NCI-H1105 treated with DMSO at 0.1 percent for 48 hours (cell line): Measurements from ENCODE around the gene ME3.
A peak's percentile ranks its signal among the peaks of the same experiment; 100 is the strongest.
"Not testable (repeated sequence)": the region's sequence is repeated elsewhere in the genome, so short reads cannot be mapped to it uniquely, and the experiment has no call there.

Source experiments
- DNase-seq: peaks from one replicate; lab custom pipeline; 2025; lab: John Stamatoyannopoulos, UW

ME3 gene

GRCh38 chr11:86620891-86621521 lies 51.4 kb downstream of the ME3 start:
- DNase-seq = no peak

GRCh38 chr11:86619428-86619827 lies 53.0 kb downstream of the ME3 start:
- not testable (repeated sequence) for DNase-seq

- no peak for DNase-seq
These were observed 54.9 kb downstream of the ME3 start for GRCh38 chr11:86617502-86617901.

- DNase-seq = no peak
These were observed 56.9 kb downstream of the ME3 start for GRCh38 chr11:86615487-86615886.

- DNase-seq = no peak
These were observed 61.7 kb downstream of the ME3 start for GRCh38 chr11:86610559-86611341.

- DNase-seq = peak; percentile 51
These were observed 64.1 kb downstream of the ME3 start for GRCh38 chr11:86608251-86608799.

GRCh38 chr11:86606836-86607481 lies 65.5 kb downstream of the ME3 start:
- no peak for DNase-seq

- DNase-seq = no peak
These were observed 66.1 kb downstream of the ME3 start for GRCh38 chr11:86606270-86606835.

GRCh38 chr11:86596861-86597586 lies 75.4 kb downstream of the ME3 start:
- no peak for DNase-seq

GRCh38 chr11:86595955-86596354 lies 76.5 kb downstream of the ME3 start:
- DNase-seq = no peak

- no peak for DNase-seq
These were observed 77.0 kb downstream of the ME3 start for GRCh38 chr11:86595451-86595850.

GRCh38 chr11:86594746-86595145 lies 77.7 kb downstream of the ME3 start:
- DNase-seq = no peak

GRCh38 chr11:86593833-86594232 lies 78.6 kb downstream of the ME3 start:
- DNase-seq = no peak

GRCh38 chr11:86592659-86593451 lies 79.6 kb downstream of the ME3 start:
- DNase-seq = peak; percentile 83

GRCh38 chr11:86592047-86592591 lies 80.3 kb downstream of the ME3 start:
- no peak for DNase-seq

- DNase-seq = no peak
These were observed 80.8 kb downstream of the ME3 start for GRCh38 chr11:86591631-86592030.

- no peak for DNase-seq
These were observed 82.4 kb downstream of the ME3 start for GRCh38 chr11:86589856-86590589.

GRCh38 chr11:86589204-86589603 lies 83.2 kb downstream of the ME3 start:
- DNase-seq = no peak

- DNase-seq = peak; percentile 39
These were observed 83.8 kb downstream of the ME3 start for GRCh38 chr11:86588566-86589090.
